Sigmoid colon (tissue), 7 donors: ENCODE results near the gene GAB4. TPM values are rescaled to one million over a fixed set of nuclear protein-coding genes. Genes with fewer than 3 reads are reported as not detected.

ENCODE experiments used
- DNase-seq: peaks from one replicate; pipeline ENCODE4 v3.0.0-alpha.2; 2019
- H3K27ac ChIP-seq, 4 donors: fragments of 200-600 bp; sonication (generic); one replicate each; pipeline ENCODE4 v1.5.1; 2016 to 2019; ENCODE audit warnings: mild to moderate bottlenecking in 1 of 4
- H3K27me3 ChIP-seq, 3 donors: fragments of 200-600 bp; sonication (generic); one replicate each; pipeline ENCODE4 v1.5.1; 2019; ENCODE audit warnings: mild to moderate bottlenecking in 1 of 3
- H3K36me3 ChIP-seq, 4 donors: fragments of 200-600 bp; sonication (generic); one replicate each; pipeline ENCODE4 v1.5.1; 2016 to 2019
- H3K4me1 ChIP-seq, 4 donors: fragments of 200-600 bp; sonication (generic); one replicate each; pipeline ENCODE4 v1.5.1; 2017 to 2019
- H3K4me3 ChIP-seq, 4 donors: fragments of 200-600 bp; sonication (generic); one replicate each; pipeline ENCODE4 v1.5.1; 2017 to 2019; ENCODE audit warnings: mild to moderate bottlenecking in 2 of 4, moderate library complexity in 1 of 4
- H3K9me3 ChIP-seq, 4 donors: fragments of 200-600 bp in 3 of 4; sonication (generic) in 3 of 4; one replicate each; pipeline versions ENCODE4 v1.5.1 to v1.6.1; 2013 to 2019
- CTCF ChIP-seq, 4 experiments: fragments of 450-650 bp in 3 of 4; fragments of 200-600 bp in 1 of 4; IDR thresholded peaks; one replicate each; pipeline ENCODE4 v1.5.1; 2016 to 2019; ENCODE audit warnings: antibody characterized with exemption in 4 of 4, mild to moderate bottlenecking in 3 of 4, moderate library complexity in 2 of 4
- EP300 ChIP-seq, 4 donors: sonication (generic); formaldehyde crosslinking; IDR thresholded peaks; one replicate each; pipeline ENCODE4 v1.6.1; 2017; ENCODE audit warnings: antibody characterized with exemption in 4 of 4
- POLR2A ChIP-seq, 2 donors: fragments of 450-650 bp; IDR thresholded peaks; one replicate each; pipeline ENCODE4 v1.6.1; 2016; ENCODE audit warnings: antibody characterized with exemption in 2 of 2, mild to moderate bottlenecking in 2 of 2, moderate library complexity in 2 of 2
- POLR2AphosphoS5 ChIP-seq, 4 donors: sonication (generic); formaldehyde crosslinking; IDR thresholded peaks; one replicate each; pipeline ENCODE4 v1.6.1; 2017; ENCODE audit warnings: antibody characterized with exemption in 4 of 4
- WGBS, 2 donors: extraction: QIAGEN DNeasy Blood & Tissue Kit; methylation state at CpG; one replicate each; pipeline ENCODE4 v1.1.7; 2013; 5-methylcytosine and 5-hydroxymethylcytosine counted together
- intact Hi-C: fragments of 100-400 bp; cut with DNase I; formaldehyde crosslinking; loops from one replicate; pipeline ENCODE4 v1.15.1; 2023
- polyA plus RNA-seq, 3 donors: library from polyadenylated mRNA; stranded (reverse); fragments of 200-250 nt; gene quantifications; one replicate each; pipeline ENCODE4 v1.2.3, GENCODE V29; 2013
- total RNA-seq, 4 donors: library from RNA; depleted of rRNA; stranded (reverse); fragments of >200 nt; gene quantifications; one replicate each; pipeline ENCODE4 v1.1.0, GENCODE V29; 2016
- donor health status: healthy with polysubstance abuse.
- donor health status: Bipolar disorder and iron deficiency.
- donor health status: healthy.

The GAB4 gene
- total and polyA plus RNA-seq, 7 donors: 0.04 to 3.2 TPM; not detected in 5

GRCh38 chr22:16933291-16934282, 74.4 kb downstream of the GAB4 start:
- Histone ChIP-seq H3K27ac (no peak overlapping the region), H3K9me3 (no peaks in the 10 kb centered on the region), H3K4me1 (no peaks in the 10 kb centered on the region), H3K4me3 (no peak overlapping the region), H3K36me3 (no peaks in the 10 kb centered on the region), H3K27me3 (peaks cover 0 to 19% (median 0%) of the 10 kb centered on the region in 3 donors)
- 20 to 53% methylated on average over 7 of the region's 7 CpGs for WGBS, 2 donors
- TF ChIP-seq CTCF (IDR thresholded peaks at IDR 0.05): no peak
- no peak for TF ChIP-seq POLR2AphosphoS5 (IDR thresholded peaks at IDR 0.05)
- no peak for TF ChIP-seq POLR2A (IDR thresholded peaks at IDR 0.05)
- TF ChIP-seq EP300 (IDR thresholded peaks at IDR 0.05): no peak
- no peak for DNase-seq
- intact Hi-C loops: no loop called here

- DNase-seq: no peak
- 27 to 59% methylated on average over 3 of the region's 3 CpGs for WGBS, 2 donors
- Histone ChIP-seq H3K36me3 (no peaks in the 10 kb centered on the region), H3K4me1 (no peaks in the 10 kb centered on the region), H3K9me3 (no peaks in the 10 kb centered on the region), H3K27me3 (peaks cover 0 to 23% (median 0%) of the 10 kb centered on the region in 3 donors), H3K4me3 (no peak overlapping the region), H3K27ac (no peak overlapping the region)
- TF ChIP-seq POLR2AphosphoS5 (IDR thresholded peaks at IDR 0.05) (no peak), CTCF (IDR thresholded peaks at IDR 0.05) (peak in 1 of 4 experiments; percentile 19)
- intact Hi-C loops: no loop called here
These were observed 75.4 kb downstream of the GAB4 start for GRCh38 chr22:16932577-16932976.

- intact Hi-C loops: no loop called here
- H3K4me3 ChIP-seq: no peak overlapping the region
- no peaks in the 10 kb centered on the region for H3K9me3 ChIP-seq
- no peaks in the 10 kb centered on the region for H3K4me1 ChIP-seq
- H3K27me3 ChIP-seq: peaks cover 0 to 36% (median 0%) of the 10 kb centered on the region in 3 donors
- H3K36me3 ChIP-seq: no peaks in the 10 kb centered on the region
- no peak for TF ChIP-seq POLR2A (IDR thresholded peaks at IDR 0.05)
- no peak for TF ChIP-seq EP300 (IDR thresholded peaks at IDR 0.05)
- TF ChIP-seq CTCF (IDR thresholded peaks at IDR 0.05): no peak
- no peak for TF ChIP-seq POLR2AphosphoS5 (IDR thresholded peaks at IDR 0.05)
- 68 to 84% methylated on average over 4 of the region's 4 CpGs for WGBS, 2 donors
- H3K27ac ChIP-seq: no peak overlapping the region
- no peak for DNase-seq
These were observed 82.5 kb downstream of the GAB4 start for GRCh38 chr22:16925407-16925966.

GRCh38 chr22:16922706-16923105, 85.3 kb downstream of the GAB4 start:
- Histone ChIP-seq H3K9me3 (no peaks in the 10 kb centered on the region), H3K27ac (no peak overlapping the region), H3K4me1 (no peaks in the 10 kb centered on the region), H3K27me3 (peaks cover 0 to 26% (median 2%) of the 10 kb centered on the region in 3 donors), H3K36me3 (no peaks in the 10 kb centered on the region), H3K4me3 (no peak overlapping the region)
- DNase-seq: no peak
- 41% methylated on average over 1 of the region's 1 CpG for WGBS, 2 donors
- TF ChIP-seq POLR2AphosphoS5 (IDR thresholded peaks at IDR 0.05) (no peak), CTCF (IDR thresholded peaks at IDR 0.05) (no peak), POLR2A (IDR thresholded peaks at IDR 0.05) (no peak), EP300 (IDR thresholded peaks at IDR 0.05) (no peak)
- intact Hi-C loops: no loop called here
